ENCODE data around the gene GHR. TPM values are rescaled to one million over a fixed set of nuclear protein-coding genes. Genes with fewer than 3 reads are reported as not detected.

Gene GHR
- total and polyA plus RNA-seq, 2 of the 8 experiments (the other 6 are each of a cell fraction or from before 2014, with no cell fraction given) = 0.15 to 0.19 TPM

DNA sequence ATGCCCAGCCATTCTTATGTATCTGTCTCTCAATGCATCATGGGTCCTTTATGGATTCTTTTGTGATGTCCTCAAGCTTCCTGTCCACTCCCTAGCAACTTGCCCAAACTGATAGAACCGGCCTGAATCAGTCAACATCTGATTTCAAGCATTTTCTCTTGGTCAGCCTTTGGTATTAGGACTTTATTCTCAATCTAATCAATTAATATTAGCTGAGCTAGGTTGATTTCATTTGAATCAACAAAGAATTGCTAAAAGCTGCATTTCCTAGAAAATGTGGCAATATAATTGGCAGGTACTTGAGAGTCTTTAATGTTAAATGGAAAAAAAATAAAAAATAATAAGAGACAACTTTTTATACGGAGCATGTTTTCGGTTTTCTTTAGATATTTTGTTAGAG, 121.8 kb downstream of the GHR start:
- no peaks in the 10 kb centered on the region for H4K20me1 ChIP-seq (replicated peaks in 1 of 2; ENCODE audit: control insufficient read depth in 1 of 2, insufficient read depth in 2 of 2, low read length in 2 of 2)
- H3K36me3 ChIP-seq (ENCODE audit: control insufficient read depth in 2 of 4, insufficient read depth in 4 of 4, low read length in 3 of 4) = no peaks in the 10 kb centered on the region; a peak in 1 of 8 replicates
- H3K4me2 ChIP-seq (ENCODE audit: insufficient read depth in 1 of 2, low read depth in 2 of 2, low read length in 2 of 2) = no peak overlapping the region
- no peak overlapping the region for H3K14ac ChIP-seq (ENCODE audit: insufficient read length)
- ChIA-PET POLR2A (ENCODE audit: partially characterized antibody) (no interaction called here), CTCF (ENCODE audit: partially characterized antibody) (no interaction called here)
- H3K4ac ChIP-seq (replicated peaks; ENCODE audit: insufficient read length, low read depth, low read length) = no peak overlapping the region
- no peak overlapping the region for H2BK15ac ChIP-seq (ENCODE audit: low read length)
- WGBS, 2 experiments (ENCODE audit: extremely low coverage in 1 of 2, insufficient coverage in 1 of 2, insufficient read length in 1 of 2, insufficient replicate concordance in 2 of 2, low coverage in 1 of 2, low lambda C conversion rate in 2 of 2, missing lambda C conversion rate in 1 of 2) = 92% methylated on average over 3 of the region's 3 CpGs; no CpG with 5 or more reads in 1 of the 2 experiments
- H3K27ac ChIP-seq (ENCODE audit: low read depth, low read length) = no peak overlapping the region
- no peak for FAIRE-seq
- H2BK12ac ChIP-seq (ENCODE audit: low read depth, low read length) = no peak overlapping the region
- H3K56ac ChIP-seq (replicated peaks; ENCODE audit: insufficient read length, low read depth, low read length) = no peak overlapping the region
- TF ChIP-seq SP4 (IDR thresholded peaks at IDR 0.05; ENCODE audit: low read length) (no peak), TBP (IDR thresholded peaks at IDR 0.05; ENCODE audit: low read depth, low read length) (no peak), YY1 (IDR thresholded peaks at IDR 0.05; ENCODE audit: low read depth, low read length) (no peak), POLR2AphosphoS5 (IDR thresholded peaks at IDR 0.05; ENCODE audit: low read depth, low read length) (no peak), ASH2L (IDR thresholded peaks at IDR 0.05; ENCODE audit: low read length) (no peak), NRF1 (IDR thresholded peaks at IDR 0.05; ENCODE audit: low read depth, low read length) (no peak), JUND (IDR thresholded peaks at IDR 0.05; ENCODE audit: low read length) (no peak), SIRT6 (IDR thresholded peaks at IDR 0.05; ENCODE audit: low read length) (no peak), HDAC2 (IDR thresholded peaks at IDR 0.05; ENCODE audit: borderline replicate concordance in 1 of 2, low read depth in 2 of 2, low read length in 2 of 2) (no peak), BRCA1 (IDR thresholded peaks at IDR 0.05; ENCODE audit: low read depth, low read length) (no peak), RXRA (IDR thresholded peaks at IDR 0.05; ENCODE audit: insufficient read depth, low read depth, low read length) (no peak)
- H2AFZ ChIP-seq (ENCODE audit: low read length) = no peak overlapping the region
- H2BK120ac ChIP-seq (replicated peaks; ENCODE audit: low read depth, low read length) = no peak overlapping the region
- no peak overlapping the region for H2BK20ac ChIP-seq (ENCODE audit: low read length)
- H3K79me1 ChIP-seq (ENCODE audit: low read depth, low read length) = no peaks in the 10 kb centered on the region
- H3K4me3 ChIP-seq (ENCODE audit: extremely low read depth in 1 of 4, insufficient read depth in 2 of 4, low read depth in 3 of 4, low read length in 4 of 4) = no peak overlapping the region
- H3K79me2 ChIP-seq (ENCODE audit: control insufficient read depth in 1 of 2, insufficient read depth in 2 of 2, low read length in 2 of 2) = no peaks in the 10 kb centered on the region
- H3K23me2 ChIP-seq (ENCODE audit: low read depth, low read length) = no peaks in the 10 kb centered on the region
- no peak overlapping the region for H4K5ac ChIP-seq (ENCODE audit: insufficient read length, low read depth, low read length)
- H3K4me1 ChIP-seq (replicated peaks in 1 of 4; ENCODE audit: control insufficient read depth in 3 of 4, insufficient read depth in 4 of 4, low read length in 3 of 4) = no peaks in the 10 kb centered on the region
- no peak for DNase-seq (ENCODE audit: low read depth in 1 of 2, low spot score in 2 of 2)
- no peak overlapping the region for H3K18ac ChIP-seq (ENCODE audit: extremely low read depth, low read length)
- no peak overlapping the region for H3K9ac ChIP-seq (replicated peaks in 1 of 4; ENCODE audit: extremely low read depth in 1 of 4, low read depth in 3 of 4, low read length in 3 of 4)
- H3K23ac ChIP-seq (ENCODE audit: insufficient read length) = no peak overlapping the region
- H2AK5ac ChIP-seq (ENCODE audit: low read depth, low read length) = no peak overlapping the region
- no peak overlapping the region for H4K91ac ChIP-seq (replicated peaks; ENCODE audit: insufficient read length, low read length)
- H3K9me3 ChIP-seq (ENCODE audit: insufficient read depth in 2 of 2, low read depth in 1 of 2, low read length in 1 of 2) = peaks cover 0 to 2% of the 10 kb centered on the region in 2 experiments; a peak in 2 of 4 replicates
- H2BK5ac ChIP-seq (ENCODE audit: low read depth, low read length) = no peak overlapping the region
- H3K27me3 ChIP-seq (replicated peaks in 1 of 4; ENCODE audit: control insufficient read depth in 3 of 4, extremely low read depth in 1 of 4, insufficient read depth in 3 of 4, low read length in 3 of 4) = no peaks in the 10 kb centered on the region
- no peak overlapping the region for H4K8ac ChIP-seq (ENCODE audit: extremely low read depth, insufficient read depth, low read length)

All from H1 (cell line).